HEK293 (cell line): ENCODE results near the gene SLC48A1.
A peak's percentile ranks its signal among the peaks of the same experiment; 100 is the strongest.

Experiments used
- ATF2 ChIP-seq: fragments of 450-650 bp; formaldehyde crosslinking; IDR thresholded peaks from 2 replicates; pipeline ENCODE4 v1.5.1; 2016; ENCODE audit warnings: missing biosample characterization, missing genetic modification characterization, low read depth
- HOXA7 ChIP-seq: sonication (generic); formaldehyde crosslinking; IDR thresholded peaks from 2 replicates; pipeline ENCODE4 v1.8.1; 2022; ENCODE audit warnings: missing genetic modification reagents, borderline replicate concordance
- PATZ1 ChIP-seq: fragments of 450-650 bp; formaldehyde crosslinking; IDR thresholded peaks from 2 replicates; pipeline ENCODE4 v1.5.1; 2016; ENCODE audit warnings: missing biosample characterization, missing genetic modification characterization
- PRDM4 ChIP-seq: fragments of 450-650 bp; formaldehyde crosslinking; IDR thresholded peaks from 2 replicates; pipeline ENCODE4 v1.5.1; 2017; ENCODE audit warnings: missing biosample characterization, missing genetic modification characterization
- REPIN1 ChIP-seq: fragments of 450-650 bp; formaldehyde crosslinking; IDR thresholded peaks from 2 replicates; pipeline ENCODE4 v1.5.1; 2017; ENCODE audit warnings: missing biosample characterization, missing genetic modification characterization, low read depth
- SALL2 ChIP-seq: fragments of 450-650 bp; formaldehyde crosslinking; IDR thresholded peaks from 2 replicates; pipeline ENCODE4 v1.5.0; 2017; ENCODE audit warnings: missing biosample characterization, mild to moderate bottlenecking, missing genetic modification characterization, borderline replicate concordance
- SCRT2 ChIP-seq: fragments of 450-650 bp; formaldehyde crosslinking; IDR thresholded peaks from 2 replicates; pipeline ENCODE4 v1.5.1; 2016; ENCODE audit warnings: missing biosample characterization, missing genetic modification characterization
- SETDB1 ChIP-seq: IDR thresholded peaks from one replicate; pipeline ENCODE4 v1.6.1; 2017; ENCODE audit warnings: mild to moderate bottlenecking, low read length, moderate library complexity, mixed read lengths; ENCODE audit not compliant: insufficient read length
- ZBTB1 ChIP-seq: fragments of 450-650 bp; formaldehyde crosslinking; IDR thresholded peaks from 2 replicates; pipeline ENCODE4 v1.5.1; 2016; ENCODE audit warnings: missing biosample characterization, missing genetic modification characterization
- ZBTB48 ChIP-seq: fragments of 450-650 bp; formaldehyde crosslinking; IDR thresholded peaks from 2 replicates; pipeline ENCODE4 v1.5.1; 2016; ENCODE audit warnings: missing biosample characterization, missing genetic modification characterization
- ZBTB8A ChIP-seq: fragments of 450-650 bp; formaldehyde crosslinking; IDR thresholded peaks from 2 replicates; pipeline ENCODE4 v1.5.1; 2016; ENCODE audit warnings: missing biosample characterization, missing genetic modification characterization
- ZFHX2 ChIP-seq: fragments of 450-650 bp; formaldehyde crosslinking; conservative IDR thresholded peaks from 2 replicates; pipeline ENCODE4 v1.5.1; 2016; ENCODE audit warnings: missing biosample characterization, missing genetic modification characterization
- ZFP3 ChIP-seq: fragments of 450-650 bp; formaldehyde crosslinking; IDR thresholded peaks from 2 replicates; pipeline ENCODE4 v1.5.1; 2016; ENCODE audit warnings: low read depth, missing biosample characterization, missing genetic modification characterization
- ZNF157 ChIP-seq: fragments of 450-650 bp; formaldehyde crosslinking; IDR thresholded peaks from 2 replicates; pipeline ENCODE4 v1.5.1; 2016; ENCODE audit warnings: missing biosample characterization, missing genetic modification characterization
- ZNF214 ChIP-seq: fragments of 450-650 bp; formaldehyde crosslinking; IDR thresholded peaks from 2 replicates; pipeline ENCODE4 v1.5.1; 2017; ENCODE audit warnings: missing biosample characterization, mild to moderate bottlenecking, missing genetic modification characterization, borderline replicate concordance
- ZNF221 ChIP-seq: fragments of 450-650 bp; formaldehyde crosslinking; IDR thresholded peaks from 2 replicates; pipeline ENCODE4 v1.5.1; 2017; ENCODE audit warnings: missing biosample characterization, missing genetic modification characterization, borderline replicate concordance
- ZNF266 ChIP-seq: fragments of 450-650 bp; formaldehyde crosslinking; IDR thresholded peaks from 2 replicates; pipeline ENCODE4 v1.5.1; 2016; ENCODE audit warnings: missing biosample characterization, missing genetic modification characterization, low read depth
- ZNF302 ChIP-seq: fragments of 450-650 bp; formaldehyde crosslinking; IDR thresholded peaks from 2 replicates; pipeline ENCODE4 v1.5.1; 2016; ENCODE audit warnings: missing biosample characterization, missing genetic modification characterization, low read depth
- ZNF311 ChIP-seq: fragments of 450-650 bp; formaldehyde crosslinking; IDR thresholded peaks from 2 replicates; pipeline ENCODE4 v1.5.1; 2017; ENCODE audit warnings: missing biosample characterization, missing genetic modification characterization, borderline replicate concordance
- ZNF341 ChIP-seq: fragments of 450-650 bp; formaldehyde crosslinking; IDR thresholded peaks from 2 replicates; pipeline ENCODE4; 2016; ENCODE audit warnings: low read depth, missing biosample characterization, missing genetic modification characterization
- ZNF350 ChIP-seq: fragments of 450-650 bp; formaldehyde crosslinking; IDR thresholded peaks from 2 replicates; pipeline ENCODE4 v1.5.0; 2017; ENCODE audit warnings: missing biosample characterization, mild to moderate bottlenecking, missing genetic modification characterization
- ZNF510 ChIP-seq: fragments of 450-650 bp; formaldehyde crosslinking; IDR thresholded peaks from 2 replicates; pipeline ENCODE4 v1.5.1; 2018; ENCODE audit warnings: mild to moderate bottlenecking, missing genetic modification characterization, missing biosample characterization; ENCODE audit not compliant: insufficient replicate concordance
- ZNF514 ChIP-seq: fragments of 450-650 bp; formaldehyde crosslinking; IDR thresholded peaks from 2 replicates; pipeline ENCODE4 v1.5.1; 2016; ENCODE audit warnings: missing biosample characterization, missing genetic modification characterization
- ZNF518A ChIP-seq: fragments of 450-650 bp; formaldehyde crosslinking; conservative IDR thresholded peaks from 2 replicates; pipeline ENCODE4 v1.5.1; 2016; ENCODE audit warnings: low read depth, missing biosample characterization, missing genetic modification characterization
- ZNF530 ChIP-seq: fragments of 450-650 bp; formaldehyde crosslinking; IDR thresholded peaks from 2 replicates; pipeline ENCODE4 v1.5.1; 2016; ENCODE audit warnings: low read depth, missing biosample characterization, missing genetic modification characterization
- ZNF654 ChIP-seq: fragments of 450-650 bp; formaldehyde crosslinking; IDR thresholded peaks from 2 replicates; pipeline ENCODE4 v1.5.1; 2016; ENCODE audit warnings: low read depth, missing biosample characterization, missing genetic modification characterization
- ZNF670 ChIP-seq: fragments of 450-650 bp; formaldehyde crosslinking; IDR thresholded peaks from 2 replicates; pipeline ENCODE4 v1.5.1; 2016; ENCODE audit warnings: missing biosample characterization, missing genetic modification characterization, low read depth
- ZSCAN18 ChIP-seq: fragments of 450-650 bp; formaldehyde crosslinking; IDR thresholded peaks from 2 replicates; pipeline ENCODE4 v1.5.1; 2016; ENCODE audit warnings: missing biosample characterization, missing genetic modification characterization

SLC48A1 gene

GRCh38 chr12:47813511-47814196 lies 40.6 kb downstream of the SLC48A1 start (continued):
- TF ChIP-seq REPIN1 (tag by site-specific recombination), result no peak
- TF ChIP-seq ZBTB1, result no peak
- no peak for TF ChIP-seq SCRT2
- TF ChIP-seq HOXA7 (CRISPR knock-in tag), result no peak
- no peak for TF ChIP-seq ZSCAN18 (tag by site-specific recombination)
- no peak for TF ChIP-seq ZNF670
- TF ChIP-seq ZNF514 (tag by site-specific recombination), result no peak
- TF ChIP-seq ZNF654 (tag by site-specific recombination), result no peak
- TF ChIP-seq SETDB1, result no peak
- peak; percentile 39; the same call in 1 of the 2 replicates for TF ChIP-seq ZBTB48 (tag by site-specific recombination)
- TF ChIP-seq SALL2 (tag by site-specific recombination), result no peak
- 0 out of 2 replicates have a peak, but pooled peaks have one; percentile 32 for TF ChIP-seq ZFHX2
- TF ChIP-seq ZNF341, result 0 out of 2 replicates have a peak, but pooled peaks have one; percentile 15
- TF ChIP-seq ZNF221 (tag by site-specific recombination), result no peak
- TF ChIP-seq ZNF518A, result no peak
- no peak for TF ChIP-seq ZNF311 (tag by site-specific recombination)
- no peak for TF ChIP-seq ZNF530
- TF ChIP-seq ZNF302, result no peak
- TF ChIP-seq ZFP3 (tag by site-specific recombination), result no peak
- no peak for TF ChIP-seq ATF2 (tag by site-specific recombination)
- no peak for TF ChIP-seq ZNF214 (tag by site-specific recombination)
- TF ChIP-seq ZNF510 (tag by site-specific recombination), result no peak
- no peak for TF ChIP-seq PRDM4 (tag by site-specific recombination)
- no peak for TF ChIP-seq ZNF266 (tag by site-specific recombination)
- no peak for TF ChIP-seq ZNF157 (tag by site-specific recombination)
- TF ChIP-seq ZNF350, result no peak
- peak; percentile 32; the same call in 1 of the 2 replicates for TF ChIP-seq PATZ1
- no peak for TF ChIP-seq ZBTB8A (tag by site-specific recombination)
